CD4-positive, alpha-beta T cell treated with Interleukin-10 for 1 hour (primary cell): ENCODE measurements around the gene GPC6.
"Not testable (repeated sequence)": the region's sequence is repeated elsewhere in the genome, so short reads cannot be mapped to it uniquely, and the experiment has no call there.

Source experiments
- DNase-seq: peaks from one replicate; pipeline ENCODE4 v3.0.0-alpha.2; 2020

The GPC6 gene

DNA sequence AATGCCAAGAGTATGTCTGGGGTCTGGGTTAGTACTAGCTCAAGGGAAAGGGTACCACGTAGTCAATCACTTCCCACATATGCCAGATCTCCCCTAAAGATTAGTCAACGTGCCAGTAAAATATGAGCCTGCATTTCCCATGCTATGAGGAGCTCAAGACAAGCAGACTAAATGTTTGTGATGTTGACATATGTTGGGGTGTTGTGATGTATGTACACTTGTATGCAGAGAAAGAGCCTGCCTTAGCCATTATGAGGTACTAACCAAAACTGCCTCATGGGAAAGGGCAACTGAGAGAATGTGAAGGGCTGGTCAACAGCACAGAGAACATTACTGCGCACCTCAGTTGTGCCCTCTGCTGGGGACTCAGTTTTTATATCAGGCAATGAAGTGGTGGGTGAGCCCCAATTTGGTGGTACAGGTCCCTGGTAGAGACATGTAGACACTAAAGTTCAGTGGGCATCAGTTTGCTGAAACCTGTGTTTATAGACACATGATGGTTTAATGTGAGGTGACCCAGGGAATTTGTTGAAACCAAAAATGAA is 965.9 kb downstream of the GPC6 start:
- DNase-seq = no peak

DNA sequence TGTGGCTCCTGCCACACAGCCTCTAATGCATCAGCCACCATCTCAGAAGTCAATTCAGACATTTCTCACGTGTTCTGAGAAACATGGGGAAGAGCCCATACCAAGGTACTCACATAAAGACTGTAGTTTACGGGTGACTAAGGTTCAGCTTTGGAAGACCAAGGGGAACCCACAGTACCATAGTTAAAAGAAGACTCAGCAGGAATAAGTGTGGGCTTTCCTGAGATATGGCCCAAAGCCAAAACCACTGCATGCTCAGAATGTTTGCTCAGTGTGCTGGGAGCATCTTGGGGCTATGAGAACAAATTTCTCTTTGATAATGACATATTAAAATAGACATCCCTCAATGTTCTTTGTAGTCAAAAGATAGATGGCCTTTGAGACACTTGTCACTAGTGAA is 969.1 kb downstream of the GPC6 start:
- no peak for DNase-seq

DNA sequence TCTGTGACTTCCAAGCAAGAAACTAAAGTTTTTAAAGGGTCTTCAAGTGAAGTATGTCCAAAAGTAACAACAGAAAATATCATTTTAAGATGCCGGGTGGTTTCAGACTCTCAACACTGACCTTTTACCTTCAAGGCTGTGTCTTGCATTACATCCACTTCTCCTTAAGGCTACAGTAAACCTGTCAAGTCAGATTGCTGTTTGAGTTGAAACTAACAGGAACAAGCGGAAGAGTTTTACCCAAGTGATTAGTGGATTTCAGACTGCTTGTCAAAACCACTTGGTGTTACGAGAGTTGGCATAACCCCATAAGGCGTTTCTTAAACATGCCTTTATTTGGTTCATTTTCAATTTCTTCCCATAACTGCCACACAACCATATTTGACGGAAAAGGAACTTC is 969.8 kb downstream of the GPC6 start:
- DNase-seq = no peak

DNA sequence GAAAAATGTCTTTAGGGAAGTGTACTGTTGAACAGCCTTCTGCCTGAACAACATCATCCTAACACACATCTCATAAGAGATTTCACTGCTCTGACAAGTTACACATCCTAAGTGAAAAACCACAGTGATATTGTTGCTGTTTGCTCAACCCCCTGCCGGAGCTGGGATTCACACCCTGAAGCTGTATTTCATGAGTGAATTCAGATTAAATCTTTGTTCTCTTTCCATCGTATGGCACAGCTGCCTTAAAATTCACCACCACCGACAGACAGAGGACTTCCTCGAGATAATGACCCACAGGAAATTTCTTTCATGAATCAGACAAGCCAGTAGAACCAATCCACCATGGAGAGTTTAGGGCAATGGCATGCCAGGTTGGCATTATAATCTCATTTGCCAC is 972.1 kb downstream of the GPC6 start:
- no peak for DNase-seq

DNA sequence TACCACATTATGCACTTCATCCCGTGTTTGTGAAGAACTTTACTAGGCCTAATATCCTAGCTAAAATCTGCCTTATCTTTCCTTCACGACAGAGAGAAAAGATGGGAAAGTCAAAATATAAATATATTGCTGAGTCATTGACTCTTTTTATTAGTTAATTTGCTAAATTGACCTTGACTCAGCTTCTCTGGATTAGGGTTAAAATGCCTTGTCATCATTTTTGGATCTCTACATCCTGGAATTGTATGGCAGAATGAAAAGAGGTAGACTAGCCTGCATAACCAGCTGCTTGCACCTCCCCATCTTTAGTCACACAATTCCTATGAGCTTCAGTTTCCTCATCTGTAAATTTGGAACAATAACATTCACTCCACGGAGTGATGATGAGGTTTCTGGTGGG is 972.5 kb downstream of the GPC6 start:
- DNase-seq = no peak

DNA sequence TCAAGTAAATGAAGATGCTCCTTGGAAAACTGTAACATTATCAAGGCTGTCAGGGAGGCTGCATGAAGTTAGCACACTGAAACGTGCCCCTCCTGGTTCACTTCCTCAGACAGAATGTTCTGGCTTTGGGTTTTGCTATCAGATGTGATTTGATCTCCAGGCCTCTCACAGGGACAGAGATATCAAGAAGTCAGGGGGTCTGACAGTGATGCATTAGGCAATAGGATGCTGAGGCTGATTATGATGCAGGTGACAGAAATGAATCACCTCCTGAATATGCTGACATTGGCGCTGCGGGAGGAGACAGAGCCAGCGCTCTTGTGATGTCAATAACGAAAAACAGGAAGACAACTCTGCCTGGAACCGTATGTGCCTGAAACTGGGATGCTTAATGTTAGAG is 974.4 kb downstream of the GPC6 start:
- DNase-seq = no peak

DNA sequence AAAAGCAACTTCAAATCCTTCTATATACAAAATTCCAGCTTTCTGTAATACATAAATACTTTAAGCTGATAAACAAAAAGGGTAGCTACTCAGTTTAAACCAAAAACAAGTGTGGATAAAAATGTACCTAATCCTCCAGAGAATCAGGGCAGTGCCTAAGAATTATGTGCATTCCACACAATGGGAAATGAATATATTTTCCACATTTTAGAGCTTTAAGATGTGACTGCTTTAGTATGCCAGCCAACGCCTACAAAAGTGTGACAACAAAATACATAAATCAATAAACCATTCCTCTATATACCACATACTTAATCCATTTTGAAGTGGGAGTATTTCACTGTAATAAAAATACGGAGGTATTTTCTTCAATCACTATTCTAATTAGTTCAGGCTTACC is 977.6 kb downstream of the GPC6 start:
- DNase-seq = no peak

DNA sequence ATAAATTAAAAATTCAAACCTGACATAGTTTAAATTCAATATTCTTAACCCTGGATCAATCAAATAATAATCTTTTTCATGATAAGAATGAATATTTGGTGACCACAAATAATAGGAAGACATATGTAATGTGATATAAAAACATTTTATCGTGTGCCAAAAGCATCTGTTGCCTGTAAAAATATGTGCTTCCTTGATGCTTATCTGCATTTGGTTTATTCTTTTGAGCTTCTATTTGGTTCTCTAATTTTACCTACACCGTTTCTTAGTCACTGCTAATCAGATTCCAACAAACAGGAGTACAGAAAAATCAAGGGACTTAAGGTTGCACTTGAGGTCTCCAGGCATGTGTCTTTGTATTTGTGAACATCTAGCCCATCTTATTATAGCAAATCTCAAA is 978.3 kb downstream of the GPC6 start:
- no peak for DNase-seq

DNA sequence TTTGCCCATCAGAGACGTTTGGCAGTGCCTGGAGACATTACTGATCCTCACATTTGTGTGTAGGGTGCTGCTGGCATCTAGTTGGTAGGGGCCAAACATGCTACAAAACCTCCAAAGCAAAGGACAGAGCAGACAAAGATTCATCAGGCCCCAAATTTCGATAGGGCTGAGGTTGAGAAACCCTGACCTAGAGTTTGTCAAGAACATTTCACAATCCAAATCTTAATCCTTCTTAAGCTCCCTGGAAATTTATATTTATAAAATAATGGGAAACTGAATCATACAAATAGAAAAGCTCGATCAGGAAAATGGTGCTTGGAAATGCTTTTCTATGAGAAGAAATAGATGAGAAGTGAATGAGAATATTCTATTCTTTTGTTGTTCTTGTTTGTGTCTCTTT is 979.3 kb downstream of the GPC6 start:
- DNase-seq = no peak

DNA sequence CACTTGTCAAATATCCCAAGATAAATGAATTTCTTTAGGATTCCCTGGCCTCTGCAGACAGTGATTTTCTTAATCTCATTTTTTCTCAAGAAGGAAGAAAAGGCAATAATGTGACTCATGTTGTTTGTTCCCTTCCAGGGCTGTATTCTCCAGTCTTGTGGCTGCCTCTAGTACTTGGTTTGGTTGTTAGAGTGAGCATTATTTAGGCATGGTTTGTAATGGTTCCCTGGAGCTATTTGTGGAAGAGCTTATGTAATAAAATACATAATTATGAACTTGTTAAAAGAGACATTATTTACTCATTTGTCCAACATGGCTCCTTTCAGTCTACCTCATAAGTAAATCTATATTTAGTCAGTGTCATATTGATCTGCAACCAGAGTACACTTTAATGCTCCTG is 982.5 kb downstream of the GPC6 start:
- no peak for DNase-seq

GRCh38 chr13:94209913-94210312 is 983.3 kb downstream of the GPC6 start:
- not testable (repeated sequence) for DNase-seq

- DNase-seq = no peak
These were observed 984.2 kb downstream of the GPC6 start for GRCh38 chr13:94210816-94211215.

DNA sequence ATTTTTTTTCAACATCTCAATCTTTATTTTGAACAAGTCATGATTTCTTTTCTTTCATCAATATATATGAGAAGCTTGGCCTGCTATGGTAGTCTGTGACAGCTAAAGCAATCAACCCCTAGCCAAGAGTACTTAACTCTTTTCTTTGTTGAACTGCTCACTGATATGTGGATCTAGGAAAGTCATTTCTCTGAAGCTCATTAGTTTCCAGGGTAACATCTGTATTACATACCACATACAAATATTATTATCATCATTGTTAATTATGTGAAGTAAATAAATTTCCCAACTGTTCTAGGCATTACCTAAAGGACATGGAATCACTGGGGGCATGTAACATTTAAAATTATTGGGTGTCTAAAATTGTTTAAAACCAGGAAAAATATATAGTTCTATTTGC is 985.6 kb downstream of the GPC6 start:
- no peak for DNase-seq

GRCh38 chr13:94214121-94214520 is 987.5 kb downstream of the GPC6 start:
- DNase-seq = no peak

- DNase-seq = no peak
These were observed 988.4 kb downstream of the GPC6 start for GRCh38 chr13:94214975-94215374.

DNA sequence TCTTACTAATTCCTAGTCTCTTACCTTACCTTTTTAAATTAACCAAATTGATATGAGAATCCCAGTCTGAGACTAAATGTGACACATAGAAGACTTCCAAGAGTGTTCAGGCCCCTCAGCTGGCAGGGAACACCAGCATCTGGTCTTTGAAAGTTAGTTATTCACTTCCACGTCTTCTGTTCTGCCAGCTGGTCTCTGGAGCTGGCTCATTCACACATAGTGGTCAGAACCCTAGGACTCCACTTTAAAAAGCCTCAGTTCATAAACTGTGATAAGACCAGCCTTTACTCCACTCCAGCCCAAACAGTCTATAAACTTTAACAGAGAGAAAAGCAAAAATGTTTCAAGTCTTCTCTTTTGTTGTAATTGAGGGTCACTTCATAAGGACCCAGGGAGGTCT is 989.9 kb downstream of the GPC6 start:
- DNase-seq = no peak

GRCh38 chr13:94217370-94217769 is 990.8 kb downstream of the GPC6 start:
- no peak for DNase-seq

GRCh38 chr13:94218537-94218936 is 991.9 kb downstream of the GPC6 start:
- no peak for DNase-seq

DNA sequence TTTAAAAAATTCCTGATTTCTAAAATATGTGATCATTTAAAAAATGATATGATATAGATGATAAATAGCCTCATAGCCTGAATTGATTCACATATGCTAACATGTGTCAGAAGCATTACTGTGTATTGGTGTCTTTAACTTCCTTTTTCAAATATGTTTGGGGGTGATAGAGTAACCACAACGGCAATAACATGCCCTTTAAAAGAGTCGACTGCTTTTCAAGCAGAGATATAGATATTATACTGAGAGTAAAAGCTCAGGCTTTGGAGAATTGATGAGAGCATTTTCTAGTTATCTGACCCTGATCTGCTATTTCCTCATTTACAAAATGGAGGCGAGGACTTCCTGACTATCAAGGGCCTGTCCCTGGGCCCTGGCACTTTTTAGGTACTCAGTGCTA is 992.3 kb downstream of the GPC6 start:
- no peak for DNase-seq

DNA sequence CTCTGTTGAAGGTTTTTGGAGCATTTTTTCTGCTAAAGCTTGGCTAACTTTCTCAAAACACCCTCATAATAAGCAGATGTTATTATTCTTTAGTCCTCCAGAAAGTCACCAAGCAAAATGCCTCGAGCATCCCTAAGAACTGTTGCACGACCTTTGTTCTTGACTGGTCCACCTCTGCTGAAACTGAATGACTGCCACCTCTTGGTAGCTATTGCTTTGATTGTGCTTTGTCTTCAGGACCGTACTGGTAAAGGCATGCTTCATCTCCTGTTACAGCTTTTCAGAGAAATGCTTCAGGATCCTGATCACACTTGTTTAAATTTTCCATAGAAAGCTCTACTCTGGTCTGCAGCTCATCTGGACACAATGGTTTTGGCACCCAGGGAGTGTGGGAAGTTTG is 998.1 kb downstream of the GPC6 start:
- no peak for DNase-seq

DNA sequence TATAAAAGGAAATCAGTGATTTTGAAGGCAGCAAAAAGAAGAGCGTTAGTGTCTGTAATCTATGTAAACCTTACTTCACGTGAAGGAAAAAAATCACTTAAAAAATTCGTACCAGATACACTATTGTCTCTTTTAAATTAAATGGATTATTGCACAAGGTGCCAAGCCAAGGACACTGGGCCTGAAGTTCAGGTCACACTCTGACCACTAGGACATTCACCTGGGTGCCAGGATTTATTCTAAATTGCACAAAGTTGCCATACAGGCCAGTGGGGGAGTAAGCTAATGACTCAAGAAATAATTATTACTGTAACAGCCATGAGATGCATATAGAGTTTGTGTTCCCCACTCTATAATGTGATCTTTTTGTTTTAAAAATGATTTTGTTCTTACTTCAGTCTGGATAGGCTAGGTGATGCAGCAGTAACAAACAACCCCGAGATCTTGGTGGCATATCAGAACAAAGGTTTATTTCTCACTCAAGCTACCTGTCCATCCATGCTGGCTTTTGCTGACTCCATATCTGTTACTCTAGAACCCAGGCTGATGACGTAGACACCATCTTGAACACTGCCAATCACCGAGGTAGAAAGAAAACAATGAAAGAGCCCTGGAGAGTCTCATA is 1000.8 kb downstream of the GPC6 start:
- no peak for DNase-seq

GRCh38 chr13:94228763-94229162 is 1002.2 kb downstream of the GPC6 start:
- DNase-seq = no peak

DNA sequence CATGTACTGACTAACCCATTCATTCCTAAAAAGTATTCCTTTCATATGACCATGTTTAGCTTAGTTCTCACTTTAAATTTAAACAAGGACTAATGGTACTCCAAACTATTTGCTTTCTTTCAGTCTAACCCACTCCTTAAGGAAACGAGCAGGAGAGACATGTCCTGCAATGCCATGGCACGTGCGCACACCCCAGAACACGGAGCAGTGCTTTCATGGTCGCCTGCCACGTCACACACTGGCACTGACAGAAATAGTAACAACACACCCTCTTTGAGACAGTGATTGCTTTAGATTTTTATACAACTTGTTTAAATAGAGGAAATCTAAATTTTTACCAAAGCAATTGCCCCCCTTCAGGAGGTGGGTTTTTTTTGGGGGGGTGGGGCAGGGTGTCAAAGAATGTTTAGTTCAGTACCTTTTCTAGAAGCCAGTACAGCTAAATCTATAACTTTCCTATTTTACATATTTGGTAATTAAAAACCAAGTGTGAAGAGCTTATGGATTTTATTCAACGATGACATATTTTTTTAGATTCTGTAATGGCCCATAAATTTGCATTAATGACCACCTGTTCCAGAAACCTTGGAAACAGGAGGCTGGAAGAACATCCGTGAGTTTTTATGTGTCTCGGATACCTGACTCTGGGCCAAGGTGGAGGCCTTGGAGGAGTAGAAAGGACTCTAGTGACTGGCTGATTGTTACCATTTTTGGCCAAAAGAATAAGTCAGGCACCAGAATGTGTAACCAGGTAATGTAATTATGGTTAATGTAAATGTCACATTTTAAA is 1005.7 kb downstream of the GPC6 start:
- DNase-seq = no peak

- no peak for DNase-seq
These were observed 1006.3 kb downstream of the GPC6 start for GRCh38 chr13:94232956-94233355.

DNA sequence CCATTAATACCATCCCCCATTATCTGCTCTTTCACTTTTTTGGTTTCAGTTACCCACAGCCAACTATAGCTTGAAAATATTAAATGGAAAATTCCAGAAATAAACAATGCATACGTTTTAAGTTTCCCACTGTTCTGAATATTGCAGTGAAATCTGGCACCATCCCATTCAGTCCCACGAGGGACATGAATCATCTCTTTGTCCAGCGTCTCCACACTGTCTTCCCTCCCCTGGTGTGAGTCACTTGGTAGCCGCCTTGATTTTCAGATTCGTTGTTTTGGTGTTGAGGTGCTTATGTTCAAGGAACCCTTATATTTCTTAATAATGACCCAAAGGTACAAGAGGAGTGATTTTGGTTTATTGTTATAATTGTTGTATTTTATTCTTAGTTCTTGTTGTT is 1006.8 kb downstream of the GPC6 start:
- DNase-seq = no peak
